ENCODE results near the gene SLC1A5. TPM values are rescaled to one million over a fixed set of nuclear protein-coding genes. Genes with fewer than 3 reads are reported as not detected.

Gene SLC1A5
- polyA plus RNA-seq, 3 donors: 34.6 to 64.9 (median 57.3) TPM

DNA sequence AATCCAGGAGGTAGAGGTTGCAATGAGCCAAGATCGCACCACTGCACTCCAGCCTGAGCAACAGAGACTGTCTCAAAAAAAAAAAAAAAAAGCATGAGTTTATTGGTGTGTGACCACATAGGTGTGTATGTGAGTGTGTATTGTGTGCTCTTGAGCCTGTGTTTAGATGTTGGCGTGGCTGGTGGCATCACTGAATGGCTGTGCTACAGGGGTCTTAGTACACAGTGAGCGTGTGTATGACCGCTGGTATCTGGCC lies 2.5 kb downstream of the SLC1A5 start:
- TF ChIP-seq, protein P1, sequence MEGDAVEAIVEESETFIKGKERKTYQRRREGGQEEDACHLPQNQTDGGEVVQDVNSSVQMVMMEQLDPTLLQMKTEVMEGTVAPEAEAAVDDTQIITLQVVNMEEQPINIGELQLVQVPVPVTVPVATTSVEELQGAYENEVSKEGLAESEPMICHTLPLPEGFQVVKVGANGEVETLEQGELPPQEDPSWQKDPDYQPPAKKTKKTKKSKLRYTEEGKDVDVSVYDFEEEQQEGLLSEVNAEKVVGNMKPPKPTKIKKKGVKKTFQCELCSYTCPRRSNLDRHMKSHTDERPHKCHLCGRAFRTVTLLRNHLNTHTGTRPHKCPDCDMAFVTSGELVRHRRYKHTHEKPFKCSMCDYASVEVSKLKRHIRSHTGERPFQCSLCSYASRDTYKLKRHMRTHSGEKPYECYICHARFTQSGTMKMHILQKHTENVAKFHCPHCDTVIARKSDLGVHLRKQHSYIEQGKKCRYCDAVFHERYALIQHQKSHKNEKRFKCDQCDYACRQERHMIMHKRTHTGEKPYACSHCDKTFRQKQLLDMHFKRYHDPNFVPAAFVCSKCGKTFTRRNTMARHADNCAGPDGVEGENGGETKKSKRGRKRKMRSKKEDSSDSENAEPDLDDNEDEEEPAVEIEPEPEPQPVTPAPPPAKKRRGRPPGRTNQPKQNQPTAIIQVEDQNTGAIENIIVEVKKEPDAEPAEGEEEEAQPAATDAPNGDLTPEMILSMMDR (IDR thresholded peaks at IDR 0.05): no peak
- H3K36me3 ChIP-seq (replicated peaks in 1 of 2; ENCODE audit: control insufficient read depth in 1 of 2, insufficient read depth in 2 of 2, low read length in 2 of 2): peaks cover 27 to 33% of the 10 kb centered on the region in 2 donors
- intact Hi-C loops (cut with micrococcal nuclease): loop anchor here (2.0 to 5.0 kb wide), 3 partner anchors 39 to 326 kb away; partner anchors contain the start of genes AP2S1 (in 1 of the 2) and ZC3H4 (in 1 of the 2)
- peaks cover 70% of the 10 kb centered on the region for H3K79me2 ChIP-seq (ENCODE audit: insufficient read depth, low read length)
- H3K4me2 ChIP-seq (replicated peaks; ENCODE audit: extremely low read depth, low read length, poor library complexity, severe bottlenecking): peak overlapping the region; percentile 98
- 80% methylated on average over 3 of the region's 4 CpGs for WGBS (ENCODE audit: insufficient coverage)
- H3K4me1 ChIP-seq (ENCODE audit: control insufficient read depth in 1 of 2, insufficient read depth in 2 of 2, low read length in 2 of 2): peaks cover 35 to 50% of the 10 kb centered on the region in 2 donors
- Mint-ChIP-seq H3K9me3 (no peaks in the 10 kb centered on the region), H3K36me3 (peaks cover 29 to 38% of the 10 kb centered on the region in 2 donors), H3K27me3 (ENCODE audit: low read depth in 3 of 3) (no peaks in the 10 kb centered on the region), H3K4me3 (peak overlapping the region; percentile 95 to 97), H3K27ac (peak overlapping the region; percentile 88 to 95 (median 94)), H3K4me1 (peaks cover 41% of the 10 kb centered on the region)
- no peaks in the 10 kb centered on the region for H3K27me3 ChIP-seq (ENCODE audit: control insufficient read depth in 2 of 2, insufficient read depth in 2 of 2, low read length in 2 of 2)
- peaks cover 62% of the 10 kb centered on the region for H4K20me1 ChIP-seq (ENCODE audit: insufficient read depth, low read length)
- H2AFZ ChIP-seq (ENCODE audit: insufficient read depth, low read depth, low read length, poor library complexity, severe bottlenecking): no peak overlapping the region
- DNase-seq: no peak
- H3K9me3 ChIP-seq (replicated peaks in 1 of 2; ENCODE audit: control insufficient read depth in 1 of 2, insufficient read depth in 1 of 2, low read length in 2 of 2): no peaks in the 10 kb centered on the region
- peak overlapping the region; percentile 76 to 91 for H3K27ac ChIP-seq (ENCODE audit: low read depth in 1 of 2, low read length in 2 of 2)
- H3K4me3 ChIP-seq (replicated peaks in 1 of 3; ENCODE audit: low read depth in 2 of 3, low read length in 3 of 3): peak overlapping the region; percentile 84 to 93 (median 92)
- peak overlapping the region; percentile 77 for H3K9ac ChIP-seq (ENCODE audit: insufficient read depth, low read length, poor library complexity, severe bottlenecking)

DNA sequence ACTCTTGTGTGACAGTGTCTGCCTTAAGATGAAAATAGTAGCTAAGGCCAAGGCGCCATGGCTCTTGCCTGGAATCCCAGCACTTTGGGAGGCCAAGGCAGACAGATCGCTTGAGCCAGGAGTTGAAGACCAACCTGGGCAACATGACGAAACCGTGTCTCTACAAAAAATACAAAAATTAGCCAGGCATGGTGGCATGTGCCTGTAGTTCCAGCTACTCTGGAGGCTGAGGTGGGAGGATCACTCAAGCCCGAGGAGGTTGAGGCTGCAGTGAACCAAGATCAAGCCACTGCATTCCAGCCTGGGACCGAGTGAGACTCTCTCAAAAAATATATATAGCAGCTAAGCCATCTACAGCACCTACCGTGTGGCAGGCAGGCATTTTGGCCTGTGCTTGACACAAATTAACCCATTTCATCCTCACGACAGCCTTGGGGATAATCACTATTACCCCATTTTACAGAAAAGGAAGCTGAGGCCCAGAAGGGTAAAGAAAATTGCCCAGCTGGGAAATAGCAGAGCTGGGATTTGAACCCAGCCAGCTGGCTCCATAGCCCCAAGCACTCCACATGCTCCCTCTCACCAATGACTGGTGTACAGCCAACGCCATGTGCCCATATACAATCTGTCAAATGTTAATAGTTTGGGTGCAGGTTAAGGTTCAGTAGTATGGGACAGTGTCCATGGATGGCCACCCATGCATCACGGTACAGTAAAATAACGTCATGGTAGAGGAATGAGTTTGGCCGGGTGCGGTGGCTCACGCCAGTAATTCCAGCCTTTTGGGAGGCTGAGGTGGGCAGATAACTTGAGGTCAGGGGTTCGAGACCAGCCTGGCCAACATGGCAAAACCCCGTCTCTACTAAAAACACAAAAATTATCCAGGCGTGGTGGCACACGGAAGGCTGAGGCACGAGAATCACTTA lies 3.1 kb downstream of the SLC1A5 start:
- Mint-ChIP-seq H3K9me3 (no peaks in the 10 kb centered on the region), H3K4me1 (peaks cover 41% of the 10 kb centered on the region), H3K36me3 (peaks cover 29 to 41% of the 10 kb centered on the region in 2 donors), H3K27me3 (ENCODE audit: low read depth in 3 of 3) (no peaks in the 10 kb centered on the region), H3K4me3 (peak overlapping the region; percentile 95 to 97), H3K27ac (peak overlapping the region; percentile 88 to 95 (median 94))
- intact Hi-C loops (cut with micrococcal nuclease): loop anchor here (5.0 kb wide), 2 partner anchors 67 to 327 kb away; partner anchors contain the start of genes AP2S1 (in 1 of the 2) and ZC3H4 (in 1 of the 2)
- 86% methylated on average over 8 of the region's 19 CpGs for WGBS (ENCODE audit: insufficient coverage)
- DNase-seq: no peak
- H3K36me3 ChIP-seq (replicated peaks in 1 of 2; ENCODE audit: control insufficient read depth in 1 of 2, insufficient read depth in 2 of 2, low read length in 2 of 2): peaks cover 32 to 39% of the 10 kb centered on the region in 2 donors
- H2AFZ ChIP-seq (ENCODE audit: insufficient read depth, low read depth, low read length, poor library complexity, severe bottlenecking): peak overlapping the region; percentile 23
- peak overlapping the region; percentile 98 for H3K4me2 ChIP-seq (replicated peaks; ENCODE audit: extremely low read depth, low read length, poor library complexity, severe bottlenecking)
- H3K27me3 ChIP-seq (ENCODE audit: control insufficient read depth in 2 of 2, insufficient read depth in 2 of 2, low read length in 2 of 2): no peaks in the 10 kb centered on the region
- TF ChIP-seq, protein P1 (IDR thresholded peaks at IDR 0.05): no peak
- peaks cover 62% of the 10 kb centered on the region for H4K20me1 ChIP-seq (ENCODE audit: insufficient read depth, low read length)
- peak overlapping the region in 2 of 3 experiments; percentile 92 to 93 for H3K4me3 ChIP-seq (replicated peaks in 1 of 3; ENCODE audit: low read depth in 2 of 3, low read length in 3 of 3)
- peaks cover 70% of the 10 kb centered on the region for H3K79me2 ChIP-seq (ENCODE audit: insufficient read depth, low read length)
- peak overlapping the region; percentile 76 to 91 for H3K27ac ChIP-seq (ENCODE audit: low read depth in 1 of 2, low read length in 2 of 2)
- H3K9ac ChIP-seq (ENCODE audit: insufficient read depth, low read length, poor library complexity, severe bottlenecking): peak overlapping the region; percentile 77
- peaks cover 35 to 50% of the 10 kb centered on the region in 2 donors for H3K4me1 ChIP-seq (ENCODE audit: control insufficient read depth in 1 of 2, insufficient read depth in 2 of 2, low read length in 2 of 2)
- H3K9me3 ChIP-seq (replicated peaks in 1 of 2; ENCODE audit: control insufficient read depth in 1 of 2, insufficient read depth in 1 of 2, low read length in 2 of 2): no peaks in the 10 kb centered on the region

Measured in CD14-positive monocyte (primary cell).